SK-N-SH (cell line): ENCODE data around the gene NAV2.

Experiments used
- CTCF ChIP-seq: fragments of 200-600 bp; sonication (generic); IDR thresholded peaks from 2 replicates; pipeline ENCODE4 v1.6.1; 2017; ENCODE audit warnings: antibody characterized with exemption, mild to moderate bottlenecking, moderate library complexity
- EP300 ChIP-seq, 2 experiments: IDR thresholded peaks; 2 replicates each; pipeline versions ENCODE4 v1.4.0 to v1.6.1; 2012; ENCODE audit warnings: borderline replicate concordance in 1 of 2, low read depth in 1 of 2, low read length in 1 of 2
- FOXM1 ChIP-seq: IDR thresholded peaks from 2 replicates; pipeline ENCODE4 v1.4.0; 2012; ENCODE audit warnings: low read depth, mild to moderate bottlenecking
- POLR2AphosphoS5 ChIP-seq: IDR thresholded peaks from 2 replicates; pipeline ENCODE4 v1.6.1; 2012; ENCODE audit warnings: low read depth, low read length
- RAD21 ChIP-seq: IDR thresholded peaks from 2 replicates; pipeline ENCODE4 v1.6.1; 2012; ENCODE audit warnings: mild to moderate bottlenecking, low read length
- TAF1 ChIP-seq: IDR thresholded peaks from 2 replicates; pipeline ENCODE4 v1.6.1; 2012; ENCODE audit warnings: low read depth, mild to moderate bottlenecking, low read length, moderate library complexity, borderline replicate concordance

GRCh38 chr11:19970944-19971343 lies 258.3 kb downstream of the NAV2 start:
- TF ChIP-seq CTCF (no peak), RAD21 (no peak), TAF1 (no peak), EP300 (IDR thresholded peaks at IDR 0.05; ENCODE audit: borderline replicate concordance in 1 of 2, low read depth in 1 of 2, low read length in 1 of 2) (no peak), FOXM1 (no peak), POLR2AphosphoS5 (no peak)
